ENCODE data around the gene MAST4. TPM values are rescaled to one million over a fixed set of nuclear protein-coding genes. Genes with fewer than 3 reads are reported as not detected.

The MAST4 gene
- total and polyA plus RNA-seq, 8 donors: 5.9 to 29.7 (median 10.0) TPM

GRCh38 chr5:66982056-66982387, 385.8 kb downstream of the MAST4 start:
- intact Hi-C loops (cut with DNase I): no loop called here

GRCh38 chr5:66982470-66982869, 386.3 kb downstream of the MAST4 start:
- ATAC-seq: no peak
- intact Hi-C loops (cut with DNase I): no loop called here
- H3K9me3 ChIP-seq: no peaks in the 10 kb centered on the region
- H3K27me3 ChIP-seq: no peaks in the 10 kb centered on the region
- H3K36me3 ChIP-seq: no peaks in the 10 kb centered on the region
- no peak overlapping the region for H3K4me3 ChIP-seq
- DNase-seq: no peak
- peaks cover 0 to 4% (median 0%) of the 10 kb centered on the region in 3 donors for H3K4me1 ChIP-seq
- no peak for TF ChIP-seq CTCF (IDR thresholded peaks at IDR 0.05)
- 79 to 82% methylated on average over 5 of the region's 5 CpGs for WGBS, 2 donors
- FAIRE-seq: no peak
- no peak overlapping the region for H3K27ac ChIP-seq

More at GRCh38 chr5:66982056-66982387, 385.8 kb downstream of the MAST4 start:
- no peaks in the 10 kb centered on the region for H3K9me3 ChIP-seq
- FAIRE-seq: no peak
- WGBS, 2 donors: 79 to 83% methylated on average over 4 of the region's 4 CpGs
- no peak overlapping the region for H3K4me3 ChIP-seq
- H3K27me3 ChIP-seq: no peaks in the 10 kb centered on the region
- TF ChIP-seq CTCF (IDR thresholded peaks at IDR 0.05): no peak
- no peak for DNase-seq
- no peaks in the 10 kb centered on the region for H3K4me1 ChIP-seq
- ATAC-seq: no peak
- no peaks in the 10 kb centered on the region for H3K36me3 ChIP-seq
- no peak overlapping the region for H3K27ac ChIP-seq

GRCh38 chr5:66985417-66985816, 389.2 kb downstream of the MAST4 start:
- H3K4me1 ChIP-seq: peaks cover 0 to 9% (median 0%) of the 10 kb centered on the region in 3 donors
- 58 to 63% methylated on average over 3 of the region's 3 CpGs for WGBS, 2 donors
- TF ChIP-seq CTCF (IDR thresholded peaks at IDR 0.05): no peak
- no peak overlapping the region for H3K27ac ChIP-seq
- H3K36me3 ChIP-seq: no peaks in the 10 kb centered on the region
- no peak overlapping the region for H3K4me3 ChIP-seq
- ATAC-seq (no peak), FAIRE-seq (no peak), DNase-seq (no peak)
- intact Hi-C loops (cut with DNase I): no loop called here
- no peaks in the 10 kb centered on the region for H3K27me3 ChIP-seq
- no peaks in the 10 kb centered on the region for H3K9me3 ChIP-seq

- DNase-seq (no peak), FAIRE-seq (no peak), ATAC-seq (no peak)
- intact Hi-C loops (cut with DNase I): no loop called here
- TF ChIP-seq CTCF (IDR thresholded peaks at IDR 0.05): no peak
- Histone ChIP-seq H3K4me1 (peaks cover 0 to 9% (median 0%) of the 10 kb centered on the region in 3 donors), H3K27me3 (no peaks in the 10 kb centered on the region), H3K36me3 (no peaks in the 10 kb centered on the region), H3K4me3 (no peak overlapping the region), H3K9me3 (no peaks in the 10 kb centered on the region), H3K27ac (no peak overlapping the region)
- 92 to 94% methylated on average over 2 of the region's 2 CpGs for WGBS, 2 donors
These were observed 389.8 kb downstream of the MAST4 start for GRCh38 chr5:66986009-66986408.

GRCh38 chr5:66986534-66986933, 390.3 kb downstream of the MAST4 start:
- H3K4me1 ChIP-seq: peaks cover 0 to 9% (median 0%) of the 10 kb centered on the region in 3 donors
- H3K4me3 ChIP-seq: no peak overlapping the region
- no peak overlapping the region for H3K27ac ChIP-seq
- H3K9me3 ChIP-seq: no peaks in the 10 kb centered on the region
- DNase-seq (no peak), ATAC-seq (no peak), FAIRE-seq (no peak)
- no peak for TF ChIP-seq CTCF (IDR thresholded peaks at IDR 0.05)
- 69 to 70% methylated on average over 4 of the region's 4 CpGs for WGBS, 2 donors
- H3K36me3 ChIP-seq: no peaks in the 10 kb centered on the region
- intact Hi-C loops (cut with DNase I): no loop called here
- no peaks in the 10 kb centered on the region for H3K27me3 ChIP-seq

Data from pancreas (tissue), 10 donors.